GM21737 (cell line): ENCODE results near the gene FAM110D.

Experiments used
- ATAC-seq: cut with Tn5 transposase; IDR thresholded peaks from one replicate; pipeline ENCODE4 v1.9.1; 2021; ENCODE audit warnings: mild to moderate bottlenecking, moderate library complexity; ENCODE audit not compliant: unreplicated experiment

FAM110D gene

DNA sequence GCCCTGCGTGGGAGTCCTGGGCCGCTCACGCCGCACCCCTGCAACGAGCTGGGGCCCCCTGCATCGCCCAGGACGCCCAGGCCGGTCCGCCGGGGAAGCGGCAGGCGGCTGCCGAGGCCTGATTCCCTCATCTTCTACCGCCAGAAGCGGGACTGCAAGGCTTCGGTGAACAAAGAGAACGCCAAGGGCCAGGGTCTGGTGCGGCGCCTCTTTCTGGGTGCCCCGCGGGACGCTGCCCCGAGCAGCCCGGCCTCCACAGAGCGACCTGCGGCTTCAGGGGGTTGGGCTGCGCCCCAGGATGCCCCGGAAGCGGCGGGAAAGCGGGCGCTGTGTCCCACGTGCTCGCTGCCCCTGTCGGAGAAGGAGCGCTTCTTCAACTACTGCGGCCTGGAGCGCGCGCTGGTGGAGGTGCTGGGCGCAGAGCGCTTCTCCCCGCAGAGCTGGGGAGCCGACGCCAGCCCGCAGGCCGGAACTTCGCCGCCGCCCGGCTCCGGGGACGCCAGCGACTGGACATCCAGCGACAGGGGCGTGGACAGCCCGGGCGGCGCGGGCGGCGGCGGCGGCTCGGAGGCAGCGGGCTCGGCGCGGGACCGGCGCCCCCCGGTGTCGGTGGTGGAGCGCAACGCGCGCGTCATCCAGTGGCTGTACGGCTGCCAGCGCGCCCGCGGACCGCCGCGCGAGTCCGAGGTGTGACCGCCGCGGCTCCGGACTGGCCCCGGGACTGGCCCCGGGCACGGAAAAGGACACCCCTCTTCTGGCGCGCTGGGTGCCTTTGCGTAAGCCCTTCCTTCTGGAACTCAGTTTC lies 2.7 kb downstream of the FAM110D start:
- ATAC-seq = no peak

DNA sequence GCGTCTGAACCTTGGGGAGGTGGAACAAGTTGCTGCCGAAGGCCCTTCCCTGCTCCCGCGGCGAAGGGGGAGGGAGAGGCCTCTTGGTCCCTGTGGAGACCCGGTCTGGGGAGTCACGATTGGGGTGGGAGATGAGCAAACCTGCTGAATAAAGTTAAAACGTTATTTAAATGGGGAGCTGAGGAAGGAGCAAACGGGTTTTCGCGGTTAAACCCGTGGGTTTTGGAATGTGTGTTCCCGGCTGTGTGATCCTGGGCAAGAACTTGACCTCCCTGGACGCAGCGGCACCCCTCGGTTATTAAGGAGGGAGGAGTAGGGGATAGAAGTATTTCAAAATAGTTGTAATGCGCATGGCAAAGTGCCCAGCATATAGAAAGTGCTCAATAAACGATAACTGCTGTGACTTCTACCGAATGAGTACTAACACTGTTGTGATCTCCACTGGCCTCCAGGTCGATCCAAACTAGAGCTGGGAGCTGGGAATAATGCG lies 3.4 kb downstream of the FAM110D start:
- ATAC-seq = no peak

DNA sequence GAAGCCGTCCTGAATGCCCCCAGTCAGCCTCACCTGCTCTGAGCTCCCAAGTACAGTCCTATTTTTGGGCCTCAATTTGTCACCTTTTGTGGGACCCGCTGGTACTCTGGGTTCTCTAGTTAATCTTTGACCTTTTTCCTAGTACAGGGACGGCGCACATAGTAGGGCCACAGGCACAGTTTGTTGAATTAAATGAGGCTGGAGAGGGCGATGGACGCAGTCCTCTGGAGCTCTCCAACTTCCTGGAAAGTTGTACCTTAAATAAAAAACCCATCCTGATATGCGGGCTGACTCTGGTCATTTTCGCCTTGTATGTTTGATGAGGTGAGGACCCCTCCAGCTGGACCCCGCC lies 4.8 kb downstream of the FAM110D start:
- ATAC-seq = no peak

DNA sequence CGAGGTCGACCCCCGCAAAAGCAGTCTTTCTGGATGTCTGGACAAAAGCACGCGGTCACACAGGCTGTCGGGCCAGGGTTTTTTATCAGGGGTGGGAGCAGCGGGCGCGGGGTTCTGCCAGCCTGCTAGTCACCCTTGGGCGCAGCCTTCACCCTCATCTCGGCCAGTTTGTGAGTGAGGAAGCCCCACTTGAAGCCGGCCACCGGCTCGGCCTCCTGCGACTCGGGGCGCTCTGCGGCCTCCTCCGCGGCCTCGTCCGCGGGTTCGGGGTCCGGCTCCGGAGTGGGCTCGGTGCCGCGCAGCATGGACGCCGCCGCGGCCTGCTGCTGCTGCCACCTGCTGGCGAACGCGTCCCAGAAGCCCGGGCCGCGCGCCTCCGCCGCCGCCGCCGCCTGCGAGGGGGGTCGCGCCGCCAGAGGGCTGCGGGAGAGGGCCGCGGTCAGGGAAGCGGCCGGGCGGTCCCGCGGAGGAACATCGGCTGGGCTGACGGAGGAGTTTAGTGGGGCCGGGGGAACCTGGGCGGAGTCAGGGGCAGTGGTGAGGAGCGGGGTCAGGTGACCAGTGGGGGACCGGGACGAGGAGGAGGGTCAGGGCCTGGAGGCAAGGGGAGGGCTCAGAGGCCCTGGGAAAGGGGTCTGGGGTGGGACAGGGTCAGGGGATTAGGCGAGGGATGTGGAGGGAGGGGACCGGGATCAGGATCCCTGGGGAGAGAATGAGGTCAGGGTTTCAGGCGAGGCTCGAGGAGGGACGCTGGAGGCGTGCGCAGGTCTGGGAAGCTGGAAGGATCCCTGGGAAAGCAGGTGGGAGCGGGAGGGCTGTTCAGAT lies 5.4 kb downstream of the FAM110D start:
- ATAC-seq = no peak

DNA sequence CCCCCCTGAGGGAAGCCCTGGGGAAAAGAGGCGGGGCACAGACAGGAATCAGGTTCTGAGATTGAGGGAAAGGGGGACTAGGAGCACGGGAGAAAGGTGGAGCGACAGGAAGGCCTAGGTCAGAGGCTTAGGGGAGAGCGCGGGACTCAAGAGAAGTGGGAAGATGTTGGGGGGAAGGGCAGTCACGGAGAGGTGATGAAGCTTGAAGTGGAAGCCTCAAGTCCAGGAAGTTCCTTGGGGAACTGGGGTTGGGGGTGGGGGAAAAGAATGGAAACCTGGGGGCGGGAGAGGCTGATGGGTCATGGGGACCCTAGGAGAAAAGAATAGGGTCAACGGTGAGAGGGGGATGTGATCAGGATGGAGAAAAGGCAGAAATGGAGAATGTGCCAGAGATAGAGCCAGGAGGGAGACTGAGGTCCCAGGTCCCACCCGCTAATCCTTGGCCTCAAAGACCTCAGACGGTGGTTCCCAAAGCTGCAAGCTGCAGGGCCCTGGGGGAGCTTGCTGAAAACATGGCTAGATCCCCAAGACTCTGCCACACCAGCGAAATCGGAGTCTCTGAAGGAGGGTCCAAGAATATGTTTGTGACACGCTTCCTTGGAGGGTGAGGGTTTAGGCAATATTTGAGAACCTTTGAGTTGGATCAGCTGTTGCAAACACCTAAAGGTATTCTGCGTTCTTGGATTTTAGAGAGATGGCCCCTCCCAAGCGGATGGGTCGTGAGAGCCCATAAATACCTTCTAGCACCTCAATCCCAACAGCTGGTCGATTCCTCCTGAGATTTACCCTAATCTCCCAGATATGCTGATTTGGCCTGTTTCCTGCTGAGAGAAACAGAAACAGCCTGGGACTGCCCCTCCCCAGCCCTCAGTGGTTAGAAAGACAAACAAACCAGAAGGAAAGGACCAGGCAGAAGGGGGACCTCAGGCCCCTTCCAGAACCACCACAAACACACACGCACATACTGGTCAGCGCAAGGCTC lies 6.3 kb downstream of the FAM110D start:
- ATAC-seq = no peak

DNA sequence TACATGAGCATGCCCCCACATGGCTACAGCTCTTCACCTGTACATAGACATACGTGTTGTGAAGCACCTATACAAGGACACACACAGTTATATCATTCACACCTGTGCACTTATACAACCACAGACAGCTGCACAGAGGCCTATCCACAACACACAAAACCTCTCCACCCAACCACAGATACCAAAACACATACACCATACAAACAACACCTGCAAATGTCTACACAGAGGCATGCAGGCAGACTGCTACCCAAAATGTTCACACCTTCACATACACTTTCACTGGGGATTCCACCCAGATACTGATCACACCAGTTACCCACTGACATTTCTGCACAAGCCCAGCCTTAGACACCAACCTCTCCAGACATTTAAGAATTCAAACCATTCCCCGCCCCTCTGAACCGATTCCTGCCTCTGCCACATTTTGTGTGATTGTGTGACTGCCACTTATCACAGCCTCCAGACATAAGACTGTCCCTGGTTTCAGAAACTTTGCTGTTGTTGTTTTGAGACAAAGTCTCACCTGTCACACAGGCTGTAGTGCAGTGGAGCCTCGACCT lies 7.9 kb downstream of the FAM110D start:
- ATAC-seq = no peak

DNA sequence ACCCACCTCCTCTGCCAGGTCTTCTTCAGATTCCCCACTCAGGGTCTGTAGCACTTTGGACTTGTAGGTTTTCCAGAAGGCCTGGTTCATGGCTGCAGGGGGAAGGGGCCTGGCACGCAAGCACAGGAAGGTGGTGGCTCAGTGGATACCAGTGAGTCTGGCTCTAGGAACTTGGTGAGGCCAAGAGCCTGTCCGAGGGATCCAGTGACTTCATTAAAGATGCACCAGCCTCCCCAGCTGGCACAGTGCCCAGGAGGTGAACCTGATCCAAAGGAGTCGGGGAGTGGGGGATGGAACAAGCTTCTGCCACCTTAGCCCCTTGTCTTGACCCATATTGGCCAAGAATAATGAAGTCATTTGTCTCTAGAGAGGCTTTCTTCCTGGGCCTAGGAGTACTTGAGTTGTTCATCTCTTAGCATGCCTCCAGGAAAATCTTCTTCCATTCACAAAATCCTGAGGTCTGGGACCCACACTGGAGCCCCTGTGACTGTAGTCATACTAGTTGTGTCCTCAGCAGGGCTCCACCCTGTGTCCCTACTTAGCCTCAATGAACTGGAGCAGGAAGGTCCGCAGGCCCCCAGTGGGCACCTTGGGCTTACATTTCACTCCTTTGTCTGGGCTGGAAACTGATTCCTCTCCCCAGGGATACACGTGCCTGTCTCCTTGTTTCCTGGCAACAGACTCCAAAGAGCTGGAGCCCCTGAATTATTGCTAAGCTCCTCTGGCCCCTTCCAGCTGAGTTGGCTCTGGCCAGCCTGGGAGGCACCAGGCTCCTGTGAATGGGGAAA lies 9.7 kb downstream of the FAM110D start, which contains the start of gene C1orf232:
C1orf232 (minus strand) TSS at position 554 of the 788 bp plus-strand sequence; CDS start at position 90, 464 bp downstream.
- ATAC-seq = no peak

DNA sequence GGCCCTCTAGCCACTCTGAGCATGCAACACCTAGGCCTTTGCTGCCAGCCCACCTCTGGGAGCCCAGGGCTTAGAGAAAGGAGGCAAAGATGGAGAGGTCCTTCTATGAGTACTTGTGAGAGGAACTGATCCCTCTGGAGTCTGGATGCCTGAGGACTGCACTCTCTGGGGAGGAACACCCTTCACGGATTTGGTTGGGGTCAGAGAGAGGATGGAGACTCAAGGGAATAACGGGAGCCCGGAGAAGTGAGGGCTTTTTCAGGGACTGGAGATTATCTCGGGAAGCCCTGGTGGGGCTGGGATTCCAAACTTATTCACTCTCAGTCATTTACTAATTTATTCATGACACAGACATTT lies 10.3 kb downstream of the FAM110D start:
- ATAC-seq = no peak

DNA sequence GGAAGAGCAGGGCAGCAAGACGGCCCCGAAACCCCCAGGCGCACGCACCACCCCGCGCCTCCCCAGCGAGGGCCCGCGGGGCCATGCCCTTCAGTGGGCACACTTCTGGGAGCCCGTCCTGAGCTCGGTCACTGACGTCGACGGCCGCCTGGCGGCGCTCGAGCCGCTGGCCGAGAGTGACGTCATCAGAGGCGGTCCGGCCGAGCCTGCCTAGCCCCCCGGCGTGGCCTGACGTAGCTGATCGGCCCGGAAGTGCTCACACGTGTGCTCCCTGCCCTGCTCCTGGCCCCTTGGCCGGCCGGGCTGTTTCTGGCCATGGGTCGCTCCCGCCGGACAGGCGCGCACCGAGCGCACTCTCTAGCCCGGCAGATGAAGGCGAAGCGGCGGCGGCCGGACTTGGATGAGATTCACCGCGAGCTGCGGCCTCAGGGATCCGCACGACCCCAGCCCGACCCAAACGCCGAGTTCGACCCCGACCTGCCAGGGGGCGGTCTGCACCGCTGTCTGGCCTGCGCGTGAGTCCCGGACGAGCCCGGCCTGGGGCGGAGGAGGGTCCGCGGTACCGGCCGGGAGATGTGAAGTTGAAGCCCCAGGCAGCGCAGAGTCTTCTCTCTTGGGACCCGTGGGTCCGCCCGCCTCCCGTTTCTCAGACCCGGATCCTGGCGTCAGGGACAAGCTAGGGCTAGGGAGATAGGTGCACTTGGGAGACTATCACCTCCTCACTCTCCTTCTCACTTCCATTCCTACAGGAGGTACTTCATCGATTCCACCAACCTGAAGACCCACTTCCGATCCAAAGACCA lies 11.0 kb downstream of the FAM110D start, which contains the start of gene ZNF593:
ZNF593 (plus strand) TSS at position 240 of the 803 bp plus-strand sequence; CDS start at position 316, 76 bp downstream.
- peak; percentile 93 for ATAC-seq

DNA sequence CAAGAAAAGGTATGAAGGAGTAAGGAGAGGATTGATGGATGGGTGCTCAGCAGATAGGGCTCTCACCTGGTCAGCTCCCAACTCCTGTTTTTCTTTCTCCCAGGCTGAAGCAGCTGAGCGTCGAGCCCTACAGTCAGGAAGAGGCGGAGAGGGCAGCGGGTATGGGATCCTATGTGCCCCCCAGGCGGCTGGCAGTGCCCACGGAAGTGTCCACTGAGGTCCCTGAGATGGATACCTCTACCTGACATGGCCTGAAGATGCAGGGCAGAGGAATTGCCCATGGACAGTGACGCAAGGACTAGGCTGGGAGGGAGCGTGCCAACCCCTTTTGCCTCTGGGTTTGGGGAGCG lies 11.6 kb downstream of the FAM110D start:
- ATAC-seq = no peak

DNA sequence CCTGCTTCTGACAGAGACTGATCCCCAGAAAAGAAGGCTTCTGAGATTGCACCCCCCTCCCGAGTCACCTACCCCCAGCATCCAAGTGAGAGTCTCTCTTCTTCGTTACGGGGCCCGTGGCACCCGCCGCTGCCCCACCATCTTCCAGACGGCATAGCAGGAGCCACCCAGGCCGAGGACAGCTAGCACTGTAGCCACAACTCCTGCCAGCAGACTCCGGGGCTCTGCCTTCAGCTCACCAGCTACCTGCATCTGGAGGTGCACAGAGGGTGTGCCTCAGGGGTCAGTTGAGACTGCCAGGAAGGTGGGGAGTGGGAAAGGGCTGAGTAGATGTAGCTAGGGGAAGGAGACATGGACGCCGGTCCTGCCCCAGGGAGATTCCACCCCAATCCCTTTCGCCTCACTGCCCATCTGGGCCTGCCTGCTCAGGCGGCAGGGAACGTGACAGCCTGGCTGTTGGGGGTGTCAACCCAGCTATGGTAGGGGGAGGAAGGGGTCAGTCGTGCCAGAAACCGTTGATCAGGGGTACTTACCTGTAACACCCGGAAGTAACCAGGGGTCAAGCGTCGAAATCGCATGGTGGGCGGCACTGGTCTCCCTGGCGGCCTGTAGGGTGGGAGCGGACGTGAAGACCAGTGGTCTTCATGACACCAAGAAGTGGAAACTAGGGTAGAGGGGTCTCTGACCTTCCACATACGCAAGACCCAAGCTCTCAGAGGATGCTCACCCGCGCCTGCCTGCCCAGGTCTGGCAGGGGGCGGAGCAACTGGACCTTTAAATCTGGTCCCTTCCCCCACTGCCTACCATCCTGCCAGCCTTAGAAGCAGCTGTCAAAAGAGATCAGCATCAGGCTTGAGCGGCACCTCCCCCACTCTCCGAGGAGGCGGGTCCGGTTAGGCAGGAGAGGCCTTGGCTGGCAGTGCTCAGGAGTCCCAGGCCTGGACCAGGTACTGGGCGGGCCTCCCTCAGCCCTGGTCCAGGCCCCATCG lies 12.5 kb downstream of the FAM110D start, which contains the start of gene ZNF593OS:
ZNF593OS (minus strand) TSS at position 749 of the 989 bp plus-strand sequence; CDS start at position 578, 171 bp downstream.
- no peak for ATAC-seq

DNA sequence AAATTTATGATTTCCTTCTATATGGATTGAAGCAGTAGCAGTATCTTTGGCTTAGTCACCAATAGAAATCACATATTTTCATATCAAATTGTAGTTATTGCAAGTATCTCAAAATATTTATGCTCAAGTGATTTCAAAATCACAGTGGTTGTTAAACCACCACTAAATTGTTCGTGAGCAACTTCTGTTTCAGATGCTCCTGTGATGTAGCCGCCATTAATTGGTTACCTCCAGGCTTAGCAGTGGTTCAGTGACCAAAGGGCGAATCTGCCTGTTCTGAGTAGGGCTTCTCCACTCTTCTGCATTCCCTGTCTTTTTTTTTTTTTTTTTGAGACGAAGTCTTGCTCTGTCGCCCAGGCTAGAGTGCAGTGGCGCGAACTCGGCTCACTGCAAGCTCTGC lies 16.5 kb downstream of the FAM110D start:
- ATAC-seq = no peak

DNA sequence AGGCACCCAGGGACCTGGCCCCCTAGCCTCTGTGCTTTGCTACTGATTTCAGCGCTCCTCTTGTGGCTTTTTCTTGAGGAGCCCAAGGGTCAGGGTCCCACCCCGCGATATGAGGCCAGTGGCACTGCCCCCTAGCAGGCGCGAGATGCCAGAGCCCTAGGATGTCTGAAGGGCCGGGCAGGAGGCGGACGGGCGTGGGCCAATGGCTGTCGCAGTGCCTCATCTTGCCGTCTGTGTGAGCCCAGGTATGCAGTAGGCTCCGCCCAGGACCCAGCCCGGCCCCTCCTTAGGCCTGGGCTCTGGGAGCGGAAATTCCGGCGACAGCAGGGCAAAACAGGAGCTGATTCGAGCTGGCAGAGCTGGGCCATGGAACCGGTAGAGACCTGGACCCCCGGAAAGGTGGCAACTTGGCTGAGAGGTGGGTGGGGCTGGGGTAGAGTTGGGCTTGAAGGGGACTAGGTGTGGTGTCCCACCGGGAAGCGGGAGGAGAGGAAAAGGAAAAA lies 18.4 kb downstream of the FAM110D start, which contains the start of gene CNKSR1:
CNKSR1 (plus strand) TSS at position 310 of the 503 bp plus-strand sequence; CDS start at position 367, 57 bp downstream.
- no peak for ATAC-seq

DNA sequence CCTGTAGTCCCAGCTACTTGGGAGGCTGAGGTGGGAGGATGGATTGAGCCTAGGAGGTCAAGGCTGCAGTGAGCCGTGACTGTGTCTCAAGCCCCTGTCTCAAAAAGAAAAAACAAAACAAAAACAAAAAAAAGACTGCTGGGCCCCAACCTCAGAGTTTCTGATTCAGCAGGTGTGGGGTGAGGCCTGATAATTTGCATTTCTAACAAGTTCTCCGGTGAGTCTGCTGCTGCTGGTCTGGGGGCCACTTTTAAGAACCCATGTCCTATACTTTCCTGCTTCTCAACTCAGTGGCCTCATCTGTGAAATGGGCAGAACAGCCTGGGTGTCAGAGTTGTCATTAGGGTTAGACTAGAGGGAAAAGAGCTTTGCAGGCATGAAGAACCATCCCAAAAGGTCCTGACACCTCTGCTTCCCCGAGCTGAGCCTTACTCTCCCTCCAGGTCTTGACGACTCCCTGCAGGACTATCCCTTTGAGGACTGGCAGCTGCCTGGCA lies 21.2 kb downstream of the FAM110D start:
- ATAC-seq = no peak

DNA sequence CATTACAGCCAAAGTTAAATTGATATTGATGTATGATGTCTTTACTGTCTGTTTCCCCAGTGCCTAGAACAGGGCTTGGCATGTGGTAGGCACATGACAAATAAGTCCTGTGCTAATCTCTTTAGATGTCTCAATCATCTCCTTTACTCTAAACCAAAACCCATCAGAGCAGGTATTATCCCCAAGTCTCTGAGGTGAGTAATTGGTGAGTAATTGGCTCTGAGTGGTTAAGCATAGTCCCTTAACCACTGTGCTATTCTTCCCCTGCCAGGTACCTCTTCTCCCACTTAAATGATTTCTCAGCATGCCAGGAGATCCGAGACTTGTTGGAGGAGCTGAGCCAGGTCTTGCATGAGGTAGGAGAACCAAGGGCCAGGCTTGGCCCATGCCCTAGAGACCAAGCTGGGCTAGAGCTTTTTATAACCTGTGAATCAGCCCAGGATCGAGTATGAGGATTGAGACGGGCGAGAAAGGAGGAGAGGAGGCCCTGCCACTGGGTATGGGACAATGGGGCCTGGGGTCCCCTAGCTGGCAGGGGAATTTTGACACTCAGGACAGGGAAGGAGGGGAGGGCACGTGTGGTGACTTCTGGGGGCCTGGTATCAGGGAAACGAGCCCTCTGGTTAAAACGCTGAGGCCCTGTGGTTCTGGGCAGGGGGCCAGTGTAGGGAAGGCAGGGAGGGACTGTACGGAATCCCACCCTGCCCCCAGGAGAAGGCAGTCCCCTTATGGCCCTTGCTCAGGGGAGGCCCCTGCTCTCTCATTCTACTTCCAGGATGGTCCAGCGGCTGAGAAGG lies 22.9 kb downstream of the FAM110D start:
- no peak for ATAC-seq

DNA sequence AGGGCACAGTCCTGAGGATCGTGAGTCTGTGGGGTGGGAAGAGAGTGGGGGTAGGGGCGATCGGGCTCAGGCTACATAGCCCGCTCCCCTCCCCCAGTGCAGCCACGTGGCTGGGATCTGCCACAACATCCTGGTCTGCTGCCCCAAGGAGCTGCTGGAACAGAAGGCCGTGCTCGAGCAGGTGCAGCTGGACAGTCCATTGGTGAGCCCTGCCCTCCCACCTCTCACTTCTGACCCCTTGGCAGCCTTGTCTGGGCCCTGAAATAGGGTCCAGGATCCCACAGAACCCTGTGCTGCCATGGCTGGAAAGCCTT lies 23.5 kb downstream of the FAM110D start:
- no peak for ATAC-seq
